Liver (tissue), 9 donors: ENCODE measurements around the gene CCDC83. TPM values are rescaled to one million over a fixed set of nuclear protein-coding genes. Genes with fewer than 3 reads are reported as not detected.

Source experiments
- DNase-seq: peaks from one replicate; pipeline ENCODE4 v3.0.0-alpha.2; 2017; ENCODE audit warnings: low spot score
- H3K27ac ChIP-seq, 2 donors: one replicate each; pipeline ENCODE4 v1.7.0; 2013; ENCODE audit warnings: inconsistent platforms in 2 of 2, low read length in 2 of 2, control low read depth in 1 of 2, low read depth in 1 of 2, mild to moderate bottlenecking in 1 of 2
- H3K27me3 ChIP-seq, 4 donors: one replicate each; pipeline versions ENCODE4 v1.6.1 to v1.7.0; 2013; ENCODE audit warnings: low read length in 3 of 4, inconsistent platforms in 1 of 4, mild to moderate bottlenecking in 1 of 4, moderate library complexity in 1 of 4; ENCODE audit not compliant: control insufficient read depth in 4 of 4, insufficient read depth in 4 of 4
- H3K36me3 ChIP-seq, 4 donors: one replicate each; pipeline versions ENCODE4 v1.6.1 to v1.7.0; 2013; ENCODE audit warnings: low read length in 3 of 4, mild to moderate bottlenecking in 3 of 4, low read depth in 1 of 4, moderate library complexity in 1 of 4; ENCODE audit not compliant: control insufficient read depth in 4 of 4, insufficient read depth in 3 of 4
- H3K4me1 ChIP-seq, 4 donors: one replicate each; pipeline versions ENCODE4 v1.6.1 to v1.7.0; 2013; ENCODE audit warnings: low read length in 3 of 4, mild to moderate bottlenecking in 3 of 4, moderate library complexity in 1 of 4; ENCODE audit not compliant: control insufficient read depth in 4 of 4, insufficient read depth in 4 of 4
- H3K4me3 ChIP-seq, 3 donors: one replicate each; pipeline versions ENCODE4 v1.6.1 to v1.7.0; 2013; ENCODE audit warnings: low read length in 3 of 3, control low read depth in 1 of 3, low read depth in 1 of 3, mild to moderate bottlenecking in 1 of 3
- H3K9ac ChIP-seq, 2 donors: one replicate each; pipeline ENCODE4 v1.7.0; 2013; ENCODE audit warnings: low read length in 2 of 2, mild to moderate bottlenecking in 2 of 2, moderate library complexity in 2 of 2, control low read depth in 1 of 2, low read depth in 1 of 2
- H3K9me3 ChIP-seq, 4 donors: one replicate each; pipeline versions ENCODE4 v1.6.1 to v1.7.0; 2013; ENCODE audit warnings: low read length in 3 of 4; ENCODE audit not compliant: control insufficient read depth in 4 of 4
- ATF3 ChIP-seq: IDR thresholded peaks from 2 replicates; pipeline ENCODE4 v1.6.1; 2016; ENCODE audit warnings: antibody characterized with exemption
- CTCF ChIP-seq: fragments of 150-350 bp; IDR thresholded peaks from 2 replicates; pipeline ENCODE4 v1.5.1; 2017; ENCODE audit warnings: improper control_type of control experiment, low read depth, low read length; ENCODE audit not compliant: missing input control
- EGR1 ChIP-seq, 2 donors: IDR thresholded peaks; 2 replicates each; pipeline ENCODE4 v1.6.1; 2016 to 2018; ENCODE audit warnings: antibody characterized with exemption in 2 of 2, low read depth in 2 of 2
- FOXA1 ChIP-seq: IDR thresholded peaks from 2 replicates; pipeline ENCODE4 v1.6.1; 2016; ENCODE audit warnings: antibody characterized with exemption
- FOXA2 ChIP-seq: IDR thresholded peaks from 2 replicates; pipeline ENCODE4 v1.6.1; 2016; ENCODE audit warnings: antibody characterized with exemption
- GABPA ChIP-seq, 2 donors: IDR thresholded peaks in 1 of 2; conservative IDR thresholded peaks in 1 of 2; 2 replicates each; pipeline ENCODE4 v1.6.1; 2016; ENCODE audit warnings: antibody characterized with exemption in 2 of 2, mild to moderate bottlenecking in 1 of 2, moderate library complexity in 1 of 2
- HNF4A ChIP-seq, 2 donors: conservative IDR thresholded peaks; 2 replicates each; pipeline ENCODE4 v1.6.1; 2016; ENCODE audit warnings: antibody characterized with exemption in 2 of 2, mild to moderate bottlenecking in 2 of 2
- HNF4G ChIP-seq: IDR thresholded peaks from 2 replicates; pipeline ENCODE4 v1.6.1; 2016; ENCODE audit warnings: antibody characterized with exemption
- JUND ChIP-seq, 2 donors: IDR thresholded peaks; 2 replicates each; pipeline ENCODE4 v1.6.1; 2016; ENCODE audit warnings: antibody characterized with exemption in 2 of 2
- MAX ChIP-seq: IDR thresholded peaks from 2 replicates; pipeline ENCODE4 v1.6.1; 2016; ENCODE audit warnings: antibody characterized with exemption
- NR2F2 ChIP-seq: IDR thresholded peaks from 2 replicates; pipeline ENCODE4 v1.6.1; 2016; ENCODE audit warnings: antibody characterized with exemption
- RAD21 ChIP-seq, 2 donors: IDR thresholded peaks; 2 replicates each; pipeline ENCODE4 v1.6.1; 2016; ENCODE audit warnings: antibody characterized with exemption in 2 of 2, mild to moderate bottlenecking in 2 of 2
- REST ChIP-seq: IDR thresholded peaks from 2 replicates; pipeline ENCODE4 v1.6.1; 2016; ENCODE audit warnings: antibody characterized with exemption, mild to moderate bottlenecking
- RXRA ChIP-seq, 2 donors: IDR thresholded peaks; 2 replicates each; pipeline ENCODE4 v1.6.1; 2017 to 2018; ENCODE audit warnings: antibody characterized with exemption in 2 of 2, mild to moderate bottlenecking in 1 of 2
- SP1 ChIP-seq: IDR thresholded peaks from 2 replicates; pipeline ENCODE4 v1.6.1; 2018; ENCODE audit warnings: antibody characterized with exemption, mild to moderate bottlenecking
- TAF1 ChIP-seq: conservative IDR thresholded peaks from 2 replicates; pipeline ENCODE4 v1.6.1; 2016; ENCODE audit warnings: antibody characterized with exemption, mild to moderate bottlenecking
- YY1 ChIP-seq: IDR thresholded peaks from 2 replicates; pipeline ENCODE4 v1.6.1; 2016; ENCODE audit warnings: antibody characterized with exemption, mild to moderate bottlenecking
- ZBTB33 ChIP-seq: IDR thresholded peaks from 2 replicates; pipeline ENCODE4 v1.6.1; 2016; ENCODE audit warnings: antibody characterized with exemption
- WGBS: extraction: QIAGEN DNeasy Blood & Tissue Kit; methylation state at CpG from one replicate; pipeline ENCODE4 v1.1.7; 2013; 5-methylcytosine and 5-hydroxymethylcytosine counted together
- polyA plus RNA-seq, 2 donors: library from polyadenylated mRNA; stranded (reverse) in 1 of 2; unstranded in 1 of 2; fragments of 200-250 nt in 1 of 2; fragments of >200 nt in 1 of 2; fragmentation: Nextera tagmentation in 1 of 2; extraction: Ambion mirVana in 1 of 2; gene quantifications; one replicate each; pipeline versions ENCODE4 v1.2.1 to v1.2.3, GENCODE V29; 2013 to 2015
- total RNA-seq, 2 donors: library from RNA; depleted of rRNA; stranded (reverse); fragments of >200 nt; gene quantifications; one replicate each; pipeline ENCODE4 v1.2.3, GENCODE V29; 2014
- donor health status: healthy.
- donor health status: healthy.
- donor health status: healthy.
- donor health status: healthy.
- donor health status: healthy.

The CCDC83 gene
- total and polyA plus RNA-seq, 4 donors, result not detected

- 82% methylated on average over 13 of the region's 13 CpGs for WGBS
- no peak overlapping the region for H3K27ac ChIP-seq
Measured at GRCh38 chr11:85811624-85812023, 43.6 kb upstream of the CCDC83 start.

More at GRCh38 chr11:85811624-85812023, 43.6 kb upstream of the CCDC83 start:
- TF ChIP-seq REST (no peak), HNF4G (no peak), RXRA (IDR thresholded peaks at IDR 0.05) (no peak), EGR1 (IDR thresholded peaks at IDR 0.05; ENCODE audit: low read depth in 2 of 2) (no peak), FOXA2 (no peak), HNF4A (conservative IDR thresholded peaks at IDR 0.05) (no peak), NR2F2 (no peak), TAF1 (no peak), YY1 (no peak), GABPA (IDR thresholded peaks at IDR 0.05 in 1 of 2, conservative IDR thresholded peaks at IDR 0.05 in 1 of 2) (no peak), MAX (no peak), JUND (IDR thresholded peaks at IDR 0.05) (no peak), SP1 (no peak), ZBTB33 (no peak), RAD21 (IDR thresholded peaks at IDR 0.05) (no peak), CTCF (no peak), ATF3 (no peak), FOXA1 (no peak)
- Histone ChIP-seq H3K9me3 (no peaks in the 10 kb centered on the region), H3K36me3 (no peaks in the 10 kb centered on the region), H3K4me3 (peak overlapping the region in 2 of 3 donors; percentile 48 to 64), H3K4me1 (peaks cover 0 to 10% (median 6%) of the 10 kb centered on the region in 4 donors), H3K27me3 (no peaks in the 10 kb centered on the region), H3K9ac (no peak overlapping the region)
- DNase-seq, result no peak
